NCI-H2196 (cell line): ENCODE data around the gene KIRREL3.
A peak's percentile ranks its signal among the peaks of the same experiment; 100 is the strongest.

Source experiments
- DNase-seq: peaks from one replicate; lab custom pipeline; 2025; ENCODE audit not compliant: unreplicated experiment; lab: John Stamatoyannopoulos, UW

The KIRREL3 gene

GRCh38 chr11:126747315-126747714 lies 253.3 kb downstream of the KIRREL3 start:
- DNase-seq = no peak

DNA sequence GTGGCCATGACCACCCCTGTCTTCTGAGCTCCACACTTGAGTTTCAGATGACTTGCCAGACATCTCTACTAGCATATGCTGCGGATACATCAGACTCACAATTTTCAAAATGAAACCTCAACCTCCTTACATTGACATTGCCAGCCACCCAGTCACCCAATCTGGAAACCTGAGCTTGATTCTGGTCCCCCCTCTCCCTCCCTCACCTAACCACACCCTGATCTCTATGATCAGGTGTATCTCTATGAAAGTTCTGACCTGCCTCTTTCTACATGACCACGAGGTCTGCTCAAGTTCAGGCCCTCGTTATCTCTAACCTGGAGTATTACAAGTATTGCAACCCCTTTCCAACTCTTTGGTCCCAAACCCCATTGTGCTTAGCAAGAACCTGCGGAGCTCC lies 254.1 kb downstream of the KIRREL3 start:
- no peak for DNase-seq

GRCh38 chr11:126744699-126745098 lies 255.9 kb downstream of the KIRREL3 start:
- DNase-seq = no peak

GRCh38 chr11:126743628-126744027 lies 256.9 kb downstream of the KIRREL3 start:
- DNase-seq = no peak

DNA sequence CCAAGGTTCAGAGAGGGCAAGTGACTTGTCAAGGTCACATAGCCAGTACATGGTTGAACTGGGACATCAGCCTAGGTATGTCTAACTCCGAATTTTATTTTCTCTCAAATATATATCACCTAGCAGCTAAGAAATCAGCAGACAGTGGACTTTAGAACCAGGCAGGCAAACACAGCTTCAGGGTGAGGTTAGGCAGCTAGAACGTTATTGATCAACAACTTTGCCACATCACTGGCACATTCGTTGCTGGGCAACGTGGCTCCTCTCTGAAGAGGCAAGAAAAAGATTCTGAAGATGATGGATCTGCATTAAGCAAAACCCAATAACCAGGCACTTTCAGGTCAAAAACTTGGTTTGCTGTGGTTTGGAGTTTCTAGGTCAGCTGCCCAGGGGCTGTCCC lies 258.0 kb downstream of the KIRREL3 start:
- no peak for DNase-seq

GRCh38 chr11:126740846-126741245 lies 259.7 kb downstream of the KIRREL3 start:
- DNase-seq = no peak

DNA sequence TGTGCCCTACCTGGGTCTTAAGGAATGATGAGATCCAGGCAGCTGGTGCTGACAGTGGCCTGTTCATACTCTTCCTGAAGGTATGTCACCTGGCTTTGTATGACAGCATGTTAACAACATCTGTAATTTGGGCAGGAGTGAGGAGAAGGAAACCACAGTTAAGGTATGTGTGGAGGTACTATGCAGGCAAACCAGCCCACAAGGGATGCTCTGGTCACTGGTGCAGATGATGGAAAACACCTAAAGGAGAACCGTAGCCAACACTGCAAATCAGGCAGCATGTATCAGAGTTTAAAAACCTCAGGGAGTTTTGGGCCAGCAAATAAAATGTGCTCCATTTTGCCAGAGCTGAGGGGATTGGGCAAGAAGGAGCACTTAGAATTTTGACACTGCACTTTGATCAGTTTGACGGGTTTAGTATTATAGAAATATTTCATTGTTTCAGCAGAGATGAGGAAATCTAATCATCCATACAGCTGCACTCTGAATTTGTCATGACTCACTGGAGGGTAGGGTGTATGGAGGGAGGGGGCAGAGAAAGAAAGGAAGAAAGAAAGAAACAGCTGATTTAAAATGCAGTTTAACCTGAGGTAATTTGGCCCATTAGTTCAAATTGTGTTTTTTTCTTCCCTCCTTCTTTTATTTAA lies 260.9 kb downstream of the KIRREL3 start:
- DNase-seq = no peak

DNA sequence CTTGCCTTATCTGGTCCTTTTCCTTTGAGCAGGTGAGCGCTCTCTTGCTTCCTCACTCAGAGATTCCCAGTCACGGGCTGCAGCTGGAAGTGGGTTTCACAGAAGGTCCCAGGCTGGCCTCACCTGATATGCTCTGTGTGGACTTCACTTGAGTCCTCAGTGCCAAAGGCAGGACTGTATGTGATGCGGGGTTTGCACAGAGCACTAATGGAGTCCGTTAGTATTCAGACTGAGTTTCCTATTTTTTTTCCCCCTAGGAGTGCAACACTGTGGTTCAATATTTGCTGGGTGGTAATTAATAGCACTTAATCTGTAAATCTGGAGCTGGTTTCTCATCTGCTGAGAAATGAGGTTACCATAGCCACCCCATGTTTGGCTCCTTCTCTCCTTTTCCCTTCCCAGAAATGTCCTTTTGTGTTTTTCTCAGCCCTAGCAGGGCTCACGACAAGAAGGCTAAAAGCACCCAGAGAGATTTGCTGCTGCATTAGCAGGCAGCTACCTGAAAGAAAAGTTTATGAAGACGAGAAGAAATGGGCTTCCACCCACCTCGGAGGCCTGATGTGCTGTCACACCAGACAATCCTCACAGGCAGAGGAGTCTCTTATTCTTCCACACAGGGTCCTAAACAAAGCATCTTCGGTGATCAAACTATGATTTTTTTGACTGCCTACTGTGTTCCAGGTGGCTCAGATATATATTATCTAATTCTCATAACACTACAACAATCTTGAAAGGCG lies 262.1 kb downstream of the KIRREL3 start:
- DNase-seq = no peak

DNA sequence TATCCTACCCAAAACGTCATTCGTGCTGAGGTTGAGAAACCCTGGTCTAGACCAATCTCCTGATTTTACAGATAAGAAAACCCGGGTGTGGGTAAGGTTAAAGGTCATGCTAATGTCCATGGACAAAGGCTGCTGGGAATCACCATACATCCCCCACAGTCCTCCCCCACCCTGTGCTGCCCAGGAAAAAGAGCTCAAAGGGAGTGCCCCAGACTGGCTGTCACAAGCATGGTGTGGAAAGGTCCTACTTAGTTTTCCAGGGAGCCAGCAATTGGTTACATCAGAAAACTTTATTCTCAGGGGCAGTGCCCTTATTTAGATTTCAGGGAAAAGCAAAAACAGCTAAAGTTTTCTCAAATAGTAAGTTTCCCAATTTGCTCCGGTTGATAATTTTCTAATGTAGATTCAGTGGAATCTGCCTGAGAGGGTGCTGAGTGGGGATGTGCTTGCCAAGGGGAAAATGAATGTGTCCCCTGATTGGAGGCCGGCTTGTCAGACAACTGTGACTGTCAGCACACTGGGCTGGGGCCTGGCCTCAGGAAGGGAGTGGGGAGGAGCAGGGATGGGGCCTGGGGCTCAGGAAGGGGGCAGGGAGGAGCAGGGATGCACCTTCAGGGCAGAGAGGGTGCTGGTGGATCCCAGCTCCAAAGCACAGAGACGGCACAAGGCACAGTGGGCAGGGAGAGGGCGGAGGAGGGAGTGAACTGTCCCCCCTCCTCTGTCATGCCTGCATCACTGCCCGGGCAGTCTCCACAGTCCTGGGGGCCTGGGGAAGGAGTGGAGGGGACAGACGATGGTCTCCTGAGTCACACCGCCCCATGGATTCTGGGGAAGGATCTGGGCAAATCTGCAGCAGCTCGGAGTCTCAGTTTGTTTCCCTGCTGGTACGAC lies 263.6 kb downstream of the KIRREL3 start:
- DNase-seq = no peak

- DNase-seq = no peak
These were observed 265.8 kb downstream of the KIRREL3 start for GRCh38 chr11:126734752-126735151.

DNA sequence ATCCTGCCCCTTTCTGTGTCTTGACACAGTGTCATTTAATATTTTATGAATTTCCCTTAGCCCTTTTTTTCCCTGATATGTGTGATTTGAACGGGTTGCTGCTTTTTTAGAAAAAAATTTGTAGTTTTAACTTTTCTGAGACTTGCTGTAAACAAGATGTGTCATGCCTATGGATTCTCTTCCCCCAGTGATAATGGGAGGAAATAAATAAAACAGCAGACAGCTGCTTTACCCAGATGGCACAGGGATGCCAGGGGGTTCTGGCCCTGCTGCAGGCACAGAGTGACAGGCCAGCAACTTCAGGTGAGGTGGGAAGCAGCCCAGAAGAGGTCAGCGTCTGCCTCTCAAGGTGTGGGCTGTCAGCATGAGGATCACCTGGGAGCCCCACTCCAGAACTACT lies 266.9 kb downstream of the KIRREL3 start:
- no peak for DNase-seq

- no peak for DNase-seq
These were observed 267.6 kb downstream of the KIRREL3 start for GRCh38 chr11:126732981-126733380.

GRCh38 chr11:126731576-126732142 lies 268.9 kb downstream of the KIRREL3 start:
- no peak for DNase-seq

DNA sequence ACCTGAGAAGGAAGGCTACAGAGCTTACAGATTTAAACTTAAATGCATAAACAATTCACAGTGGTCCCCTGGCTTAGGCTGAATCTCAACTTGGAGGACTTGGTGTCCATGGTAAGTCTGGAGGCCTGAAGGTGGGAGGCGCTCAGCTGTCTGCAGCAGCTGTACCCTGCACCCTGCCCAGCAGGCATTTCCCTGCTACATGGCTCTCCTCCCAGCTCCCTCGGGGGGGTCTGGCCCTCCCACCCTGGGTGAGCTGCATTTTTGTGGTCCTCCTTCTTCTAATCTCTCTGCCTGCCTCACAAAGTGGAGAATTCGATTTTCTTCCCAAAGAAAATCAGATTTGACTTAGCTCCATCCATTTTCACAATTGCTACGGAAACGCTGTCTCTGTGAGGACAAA lies 273.2 kb downstream of the KIRREL3 start:
- DNase-seq = no peak

- no peak for DNase-seq
These were observed 275.0 kb downstream of the KIRREL3 start for GRCh38 chr11:126725521-126725920.

GRCh38 chr11:126725043-126725442 lies 275.5 kb downstream of the KIRREL3 start:
- DNase-seq = no peak

DNA sequence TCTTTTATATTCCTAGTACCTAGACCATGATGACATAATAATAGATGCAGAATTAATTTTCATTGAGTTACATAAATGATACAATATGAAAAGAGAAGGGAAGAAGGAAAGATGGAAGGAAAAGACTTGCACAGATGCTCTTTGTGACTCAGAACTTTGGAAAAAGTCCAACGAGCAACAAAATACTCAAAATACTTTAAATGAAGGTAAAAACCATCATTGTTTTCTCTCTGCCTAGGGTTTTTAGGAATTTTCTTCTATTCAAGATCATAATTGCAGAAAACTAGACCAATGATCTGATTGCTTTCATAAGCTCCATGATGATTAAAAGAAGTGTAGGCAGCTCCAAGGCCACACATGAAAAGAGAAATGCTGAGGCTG lies 276.9 kb downstream of the KIRREL3 start:
- DNase-seq = no peak

DNA sequence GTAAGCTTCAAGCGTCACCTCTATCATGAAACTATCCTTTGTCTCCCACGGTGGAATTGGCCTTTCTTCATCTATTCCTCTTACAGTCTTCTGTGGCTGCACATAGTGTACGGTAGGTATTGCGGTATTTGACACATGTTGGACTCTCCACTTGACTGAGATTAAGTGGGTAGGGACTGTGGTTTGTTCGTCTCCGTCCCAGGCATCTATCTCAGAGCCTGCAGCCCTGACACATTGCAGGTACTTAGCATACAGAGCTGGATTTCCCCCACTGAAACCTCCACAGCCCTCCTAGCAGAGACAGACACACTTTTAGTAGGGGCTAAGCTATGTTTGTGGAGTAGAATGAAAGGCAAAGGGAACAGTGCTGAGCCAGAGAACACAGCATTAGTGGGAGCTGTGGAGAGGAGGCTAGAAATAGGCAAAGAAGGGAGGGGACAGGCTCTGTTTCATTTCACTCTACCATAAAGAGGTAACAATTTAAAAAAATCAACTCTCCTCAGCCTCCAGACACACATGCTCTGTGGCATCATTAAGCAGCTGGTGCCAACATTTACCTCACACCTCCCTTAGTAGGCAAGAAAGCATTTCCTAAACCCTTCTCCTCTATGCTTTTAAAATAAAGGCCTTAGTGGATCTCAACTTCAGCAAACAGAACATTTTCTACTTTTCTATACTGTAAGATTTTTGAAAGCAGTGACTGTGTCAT lies 277.5 kb downstream of the KIRREL3 start:
- DNase-seq = no peak

DNA sequence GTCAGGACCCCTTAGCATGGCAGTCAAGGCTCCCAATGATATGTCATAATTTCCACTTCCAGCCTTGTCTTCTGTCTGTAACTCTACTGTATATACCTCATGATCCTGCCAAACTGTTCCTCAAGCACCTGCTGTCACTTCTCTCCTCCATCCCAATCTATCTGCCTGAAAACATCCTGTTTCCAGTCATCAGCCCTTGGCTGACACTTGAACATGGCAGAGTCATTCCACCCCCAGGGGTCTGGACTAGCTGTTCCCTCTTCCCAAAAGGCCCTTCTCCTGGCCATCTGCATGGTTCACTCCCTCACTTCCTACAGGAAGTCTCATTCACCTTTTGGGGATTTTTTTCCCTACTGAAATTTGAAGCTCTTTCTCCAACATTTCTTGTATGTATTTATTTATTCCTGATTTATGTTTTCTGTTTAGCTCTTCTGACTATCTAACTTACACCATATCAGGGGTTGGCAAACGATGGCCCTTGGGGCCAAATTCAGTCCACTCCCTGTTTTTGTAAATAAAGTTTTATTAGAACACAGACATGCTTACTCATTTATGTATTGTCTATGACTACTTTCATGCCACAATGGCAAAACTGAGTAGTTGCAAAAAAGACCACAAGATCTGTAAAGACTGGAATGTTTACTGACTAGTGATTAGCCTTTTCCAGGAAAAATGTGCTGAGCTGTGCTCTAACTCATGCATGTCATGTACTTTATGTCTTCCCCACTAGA lies 278.4 kb downstream of the KIRREL3 start:
- no peak for DNase-seq

- DNase-seq = peak; percentile 46
These were observed 279.9 kb downstream of the KIRREL3 start for GRCh38 chr11:126720539-126721235.
